ENCODE measurements around the gene PRTFDC1.
"Not testable (repeated sequence)": the region's sequence is repeated elsewhere in the genome, so short reads cannot be mapped to it uniquely, and the experiment has no call there.

Gene PRTFDC1

DNA sequence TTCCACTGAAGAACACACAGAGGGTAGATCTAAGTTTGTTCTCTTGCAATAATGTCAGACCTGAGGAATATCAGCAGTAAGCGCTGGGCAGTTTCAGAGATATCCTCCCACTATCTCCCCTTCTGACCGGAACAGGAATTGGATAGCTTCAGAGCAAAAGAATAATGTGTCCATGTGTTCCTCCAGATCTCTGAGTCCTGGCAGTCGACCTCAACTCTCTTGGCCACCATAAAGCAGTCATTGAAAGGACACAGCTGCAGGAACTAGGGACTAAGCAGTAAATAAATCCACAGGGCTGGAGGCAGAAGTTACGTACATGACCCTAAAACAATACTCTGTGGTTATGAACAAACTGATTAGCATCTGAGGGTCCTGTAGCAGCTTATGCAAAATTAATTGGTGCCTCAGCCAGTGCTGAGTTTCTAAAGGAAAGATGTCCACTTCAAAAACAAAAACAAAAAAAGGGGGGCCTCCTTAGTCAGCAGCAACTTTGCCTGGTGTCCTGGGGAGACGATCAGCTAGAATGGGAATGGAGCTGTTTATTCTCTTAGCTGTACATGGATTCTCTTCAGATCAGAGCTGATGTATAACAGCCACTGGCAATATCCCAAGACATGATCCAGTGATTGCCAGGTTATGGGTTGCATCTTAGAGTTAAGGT lies 6.4 kb upstream of the PRTFDC1 start:
- H3K4me3 ChIP-seq (ENCODE audit: low read depth, low read length), result no peak overlapping the region
- DNase-seq (ENCODE audit: low read depth), result no peak
- TF ChIP-seq, protein P1, sequence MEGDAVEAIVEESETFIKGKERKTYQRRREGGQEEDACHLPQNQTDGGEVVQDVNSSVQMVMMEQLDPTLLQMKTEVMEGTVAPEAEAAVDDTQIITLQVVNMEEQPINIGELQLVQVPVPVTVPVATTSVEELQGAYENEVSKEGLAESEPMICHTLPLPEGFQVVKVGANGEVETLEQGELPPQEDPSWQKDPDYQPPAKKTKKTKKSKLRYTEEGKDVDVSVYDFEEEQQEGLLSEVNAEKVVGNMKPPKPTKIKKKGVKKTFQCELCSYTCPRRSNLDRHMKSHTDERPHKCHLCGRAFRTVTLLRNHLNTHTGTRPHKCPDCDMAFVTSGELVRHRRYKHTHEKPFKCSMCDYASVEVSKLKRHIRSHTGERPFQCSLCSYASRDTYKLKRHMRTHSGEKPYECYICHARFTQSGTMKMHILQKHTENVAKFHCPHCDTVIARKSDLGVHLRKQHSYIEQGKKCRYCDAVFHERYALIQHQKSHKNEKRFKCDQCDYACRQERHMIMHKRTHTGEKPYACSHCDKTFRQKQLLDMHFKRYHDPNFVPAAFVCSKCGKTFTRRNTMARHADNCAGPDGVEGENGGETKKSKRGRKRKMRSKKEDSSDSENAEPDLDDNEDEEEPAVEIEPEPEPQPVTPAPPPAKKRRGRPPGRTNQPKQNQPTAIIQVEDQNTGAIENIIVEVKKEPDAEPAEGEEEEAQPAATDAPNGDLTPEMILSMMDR (IDR thresholded peaks at IDR 0.05; ENCODE audit: insufficient read depth, low read depth, low read length, missing control alignments), result no peak

DNA sequence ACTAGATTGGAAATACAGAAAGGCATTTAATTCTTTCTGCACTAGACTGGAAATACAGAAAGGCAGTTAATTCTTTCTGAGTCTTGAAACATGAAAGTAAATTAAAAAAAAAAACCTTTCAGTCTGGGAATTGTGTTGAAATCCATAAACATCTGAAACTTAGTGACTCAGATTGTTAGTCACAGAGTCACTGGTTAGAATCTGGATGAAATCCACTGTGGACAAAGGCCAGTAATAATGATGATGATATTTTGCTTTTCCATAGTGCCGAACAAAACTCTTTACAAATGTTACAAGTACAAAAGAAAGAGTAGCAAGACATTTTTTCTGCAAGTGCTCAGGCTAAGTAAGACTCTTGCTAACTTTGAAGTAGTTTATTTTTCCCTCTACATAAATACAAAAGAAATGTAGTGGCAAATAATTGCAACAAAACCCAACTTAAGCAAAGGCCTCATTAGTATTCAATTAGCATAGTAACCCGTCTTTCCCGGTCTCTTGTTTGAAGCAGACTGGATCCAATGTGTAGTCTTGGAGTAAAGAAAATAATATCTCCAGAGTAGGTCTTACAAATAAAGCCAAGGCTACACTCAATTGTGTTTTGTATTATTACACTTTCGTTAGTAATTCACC lies 5.8 kb upstream of the PRTFDC1 start:
- no peak overlapping the region for H3K4me3 ChIP-seq (ENCODE audit: low read depth, low read length)
- TF ChIP-seq, protein P1 (IDR thresholded peaks at IDR 0.05; ENCODE audit: insufficient read depth, low read depth, low read length, missing control alignments), result no peak
- no peak for DNase-seq (ENCODE audit: low read depth)

DNA sequence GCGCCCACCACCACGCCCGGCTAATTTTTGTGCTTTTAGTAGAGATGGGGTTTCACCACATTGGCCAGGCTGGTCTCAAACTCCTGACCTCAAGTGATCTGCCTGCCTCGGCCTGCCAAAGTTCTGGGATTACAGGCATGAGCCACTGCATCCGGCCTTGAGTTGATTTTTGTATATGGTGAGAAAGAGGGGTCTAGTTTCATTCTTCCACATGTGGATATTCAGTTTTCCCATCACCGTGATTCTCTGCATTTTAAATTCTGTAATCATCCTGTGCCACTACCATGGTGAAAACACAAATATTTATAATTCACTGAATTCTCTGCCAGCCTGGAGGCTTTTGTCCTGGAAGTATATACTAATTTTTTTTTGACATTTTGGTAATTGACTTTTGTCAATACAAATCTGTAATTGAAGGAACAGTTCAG lies 5.2 kb upstream of the PRTFDC1 start:
- H3K4me3 ChIP-seq (ENCODE audit: low read depth, low read length); DNase-seq (ENCODE audit: low read depth): not testable (repeated sequence)

DNA sequence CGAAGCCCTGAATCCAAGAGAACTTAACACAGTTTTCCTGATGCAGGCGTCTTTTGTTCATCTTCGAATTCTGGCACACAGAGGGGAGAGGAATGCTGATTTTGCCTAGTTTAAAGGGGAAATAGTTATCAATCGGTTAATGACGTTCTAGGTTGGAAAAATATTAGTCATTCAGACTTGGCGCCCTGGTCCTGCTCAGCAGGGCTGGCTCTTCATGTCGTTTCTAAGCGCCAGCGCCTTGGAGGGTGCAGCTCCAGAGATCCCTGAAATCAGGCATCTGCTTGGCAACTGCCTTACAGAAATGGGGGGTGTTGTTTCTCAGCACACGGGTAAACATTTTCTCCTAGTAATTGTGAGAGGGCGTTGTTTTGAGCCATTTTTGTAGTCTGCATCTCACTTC lies 1.3 kb upstream of the PRTFDC1 start:
- no peak for DNase-seq (ENCODE audit: low read depth)
- TF ChIP-seq, protein P1 (IDR thresholded peaks at IDR 0.05; ENCODE audit: insufficient read depth, low read depth, low read length, missing control alignments), result no peak
- no peak overlapping the region for H3K4me3 ChIP-seq (ENCODE audit: low read depth, low read length)

DNA sequence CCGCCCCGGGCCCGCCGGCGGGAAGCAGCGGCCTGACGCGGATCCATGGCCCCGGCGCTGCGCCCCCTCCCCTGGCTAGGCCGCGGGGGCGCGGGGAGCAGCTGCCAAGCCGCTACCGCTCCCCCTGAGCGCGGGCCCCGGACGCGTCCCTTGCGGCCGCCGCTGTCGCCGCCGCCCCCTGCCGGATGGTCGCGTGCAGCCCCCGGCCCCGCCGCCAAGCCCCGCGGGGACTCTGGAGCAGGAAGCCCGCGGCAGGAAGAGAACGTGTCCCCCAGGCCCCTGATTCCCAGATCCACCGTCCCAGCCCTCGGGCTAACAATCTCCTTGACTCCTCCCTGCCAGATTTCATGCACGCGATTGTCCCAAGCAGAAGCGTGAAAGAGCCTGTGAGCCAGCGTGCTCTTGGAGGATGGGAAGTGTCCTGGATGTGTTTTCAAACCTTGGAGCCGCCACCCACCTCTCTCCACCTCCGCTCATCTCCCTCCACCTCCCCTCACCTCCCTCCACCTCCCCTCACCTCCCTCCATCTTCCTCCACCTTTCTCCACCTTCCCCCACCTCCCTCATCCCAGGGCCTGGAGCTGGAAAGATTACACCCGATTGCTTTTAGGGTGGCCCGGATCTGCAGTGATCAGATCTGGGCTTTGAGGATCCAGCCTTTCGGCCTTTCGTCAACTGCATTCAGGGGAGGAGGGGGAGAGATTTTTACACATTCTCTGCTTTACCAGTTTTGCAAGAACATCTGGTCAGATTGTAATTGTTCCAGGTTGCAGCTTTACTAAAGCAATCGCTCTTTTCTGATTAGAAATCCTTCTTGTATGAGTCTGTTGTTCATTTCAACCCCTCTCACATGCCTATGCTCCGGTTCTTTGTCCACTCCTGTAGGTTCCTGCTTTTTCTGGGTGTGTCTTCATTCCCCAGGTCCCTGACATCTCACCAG lies 570 bp upstream of the PRTFDC1 start:
- peak; percentile 49 for DNase-seq (ENCODE audit: low read depth)
- peak overlapping the region; percentile 60 for H3K4me3 ChIP-seq (ENCODE audit: low read depth, low read length)
- TF ChIP-seq, protein P1 (IDR thresholded peaks at IDR 0.05; ENCODE audit: insufficient read depth, low read depth, low read length, missing control alignments), result peak; percentile 51

DNA sequence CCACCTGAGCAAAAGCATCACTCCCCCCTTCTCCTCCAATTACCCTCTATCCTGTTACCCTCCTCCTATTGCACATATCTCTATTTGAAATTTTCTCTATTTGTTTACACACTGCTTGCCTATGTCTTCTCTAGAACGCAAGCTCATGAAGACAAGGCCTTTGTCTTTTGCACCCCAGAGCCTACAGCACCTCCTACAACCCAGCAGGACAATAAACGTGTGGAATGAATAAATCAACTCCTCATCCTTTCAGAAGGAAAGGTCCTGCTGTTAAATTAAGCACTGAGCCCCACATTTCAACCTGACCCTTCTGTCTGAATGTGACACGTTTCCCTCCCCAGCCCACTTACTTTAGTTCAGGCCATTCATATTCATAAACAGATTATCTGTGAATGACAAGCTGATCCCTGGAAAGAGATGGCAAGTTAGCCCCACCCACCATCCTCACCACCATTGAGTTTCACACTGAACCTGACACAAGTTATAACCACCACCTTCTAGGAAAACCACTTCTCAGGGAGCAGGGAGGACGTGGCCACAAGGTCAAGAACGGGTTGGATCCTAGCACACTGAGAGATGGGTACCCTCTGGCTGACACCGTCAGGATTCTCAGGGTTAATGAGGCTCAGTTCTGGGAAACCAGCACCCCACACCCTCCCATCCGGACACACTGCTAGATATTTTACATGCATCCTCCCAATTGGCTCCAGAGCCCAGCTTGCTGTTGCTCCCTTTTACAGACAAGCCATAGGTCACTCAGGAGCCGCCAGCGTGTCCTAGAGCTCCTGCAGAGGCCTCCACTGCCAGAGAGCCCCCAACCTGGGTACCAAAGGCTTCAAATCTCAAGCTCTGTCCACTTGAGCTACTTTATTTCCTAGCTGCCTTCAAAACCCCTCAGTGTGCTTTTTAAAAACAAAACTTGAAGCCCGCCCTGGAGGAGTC lies 934 bp downstream of the PRTFDC1 start:
- TF ChIP-seq, protein P1 (IDR thresholded peaks at IDR 0.05; ENCODE audit: insufficient read depth, low read depth, low read length, missing control alignments), result no peak
- no peak for DNase-seq (ENCODE audit: low read depth)
- peak overlapping the region; percentile 60 for H3K4me3 ChIP-seq (ENCODE audit: low read depth, low read length)

All from GM12865 (cell line).